K562 (cell line): Measurements from ENCODE around the gene MPDZ. TPM values are rescaled to one million over a fixed set of nuclear protein-coding genes. Genes with fewer than 3 reads are reported as not detected.

Source experiments
- ATAC-seq: fragments of 200-7000 bp; cut with Tn5 transposase; 3 replicates; pipeline ENCODE4 v1.9.1; 2020; ENCODE audit warnings: moderate library complexity
- BruUV-seq: library from RNA; stranded (reverse); fragments of 400-500 nt; replicated peaks from 2 replicates; lab custom pipeline; 2021; lab: Mats Ljungman, UMichigan
- CTCF ChIA-PET: fragments of 300-600 bp; formaldehyde crosslinking; extraction: SDS; loops from one replicate; lab custom pipeline; 2021; ENCODE audit warnings: low intra/inter-chr PET ratio; lab: Yijun Ruan, JAX
- POLR2A ChIA-PET: fragments of 300-600, 350-650 bp; sonication (Branson Sonifier 250); formaldehyde crosslinking; extraction: SDS; loops from one replicate; lab custom pipeline; 2021; ENCODE audit warnings: antibody characterized with exemption, inconsistent platforms; lab: Yijun Ruan, JAX
- DNase-seq, 4 experiments: peaks; one replicate each; pipeline versions ENCODE4 v3.0.0 to v3.0.0-alpha.2; 2011 to 2018; ENCODE audit warnings: low spot score in 3 of 4, mixed read lengths in 3 of 4; ENCODE audit errors: extremely low read depth in 1 of 4
- FAIRE-seq: peaks from 2 replicates; lab custom pipeline; 2011; peaks lifted over from hg19 to GRCh38; lab: Jason Lieb, UNC
- H2AFZ ChIP-seq: 2 replicates; pipeline ENCODE4 v1.6.0; 2011; ENCODE audit warnings: low read depth, low read length, control low read depth, inconsistent platforms
- H3K27ac ChIP-seq: fragments of 200-600 bp; 3 replicates; pipeline ENCODE4 v1.8.0; 2011; ENCODE audit warnings: low read depth, mild to moderate bottlenecking, control low read depth, inconsistent platforms, low read length, moderate library complexity, mixed read lengths; ENCODE audit errors: extremely low read depth
- H3K27me3 ChIP-seq, 2 experiments: fragments of 300-600 bp in 1 of 2; 2 replicates in 1 of 2; 3 replicates in 1 of 2; pipeline versions ENCODE4 v1.6.0 to v1.8.0; 2011; ENCODE audit warnings: inconsistent platforms in 2 of 2, low read length in 2 of 2, mild to moderate bottlenecking in 1 of 2, mixed read lengths in 1 of 2, moderate library complexity in 1 of 2; ENCODE audit not compliant: control insufficient read depth in 2 of 2, insufficient read depth in 2 of 2
- H3K36me3 ChIP-seq: fragments of 300-600 bp; 3 replicates; pipeline ENCODE4 v1.8.0; 2011; ENCODE audit warnings: mild to moderate bottlenecking, low read length, inconsistent platforms; ENCODE audit not compliant: control insufficient read depth, insufficient read depth
- H3K4me1 ChIP-seq, 2 experiments: fragments of 200-600 bp in 1 of 2; replicated peaks in 1 of 2; 2 replicates in 1 of 2; 3 replicates in 1 of 2; pipeline versions ENCODE4 v1.5.1 to v1.8.0; 2011; ENCODE audit warnings: inconsistent platforms in 2 of 2, low read length in 2 of 2, mild to moderate bottlenecking in 1 of 2, mixed read lengths in 1 of 2, moderate library complexity in 1 of 2; ENCODE audit not compliant: control insufficient read depth in 2 of 2, insufficient read depth in 2 of 2
- H3K4me2 ChIP-seq: 2 replicates; pipeline ENCODE4 v1.6.1; 2011; ENCODE audit warnings: low read length, control low read depth, inconsistent platforms, mixed read lengths; ENCODE audit not compliant: insufficient read depth
- H3K4me3 ChIP-seq: fragments of 200-600 bp; sonication (generic), shearing (Covaris generic); 2 replicates; pipeline ENCODE4 v1.5.1; 2016; ENCODE audit warnings: control low read depth, inconsistent platforms
- H3K79me2 ChIP-seq: fragments of 200-600 bp; 3 replicates; pipeline ENCODE4 v1.8.0; 2011; ENCODE audit warnings: low read length, inconsistent platforms; ENCODE audit not compliant: control insufficient read depth, insufficient read depth
- H3K9ac ChIP-seq, 2 experiments: 2 replicates each; pipeline versions ENCODE4 v1.6.0 to v1.6.1; 2011; ENCODE audit warnings: low read depth in 2 of 2, low read length in 2 of 2, control low read depth in 1 of 2, inconsistent platforms in 1 of 2, mild to moderate bottlenecking in 1 of 2, mixed read lengths in 1 of 2; ENCODE audit not compliant: insufficient read depth in 1 of 2
- H3K9me1 ChIP-seq: one replicate; pipeline ENCODE4 v1.6.0; 2011; ENCODE audit warnings: inconsistent platforms, mild to moderate bottlenecking, low read length, moderate library complexity; ENCODE audit not compliant: control insufficient read depth, insufficient read depth
- H3K9me3 ChIP-seq: replicated peaks from 2 replicates; pipeline ENCODE4 v1.5.1; 2011; ENCODE audit warnings: low read depth, low read length, inconsistent platforms; ENCODE audit not compliant: control insufficient read depth, insufficient read depth
- H4K20me1 ChIP-seq: replicated peaks from 2 replicates; pipeline ENCODE4 v1.6.1; 2011; ENCODE audit warnings: low read length, inconsistent platforms, mixed read lengths; ENCODE audit not compliant: control insufficient read depth, insufficient read depth
- ADNP ChIP-seq: fragments of 200-800 bp; sonication (Bioruptor generic); IDR thresholded peaks from 2 replicates; pipeline ENCODE4 v1.6.1; 2016; ENCODE audit warnings: missing genetic modification characterization, missing compliant biosample characterization
- COPS2 ChIP-seq: fragments of 450-650 bp; conservative IDR thresholded peaks from 2 replicates; pipeline ENCODE4 v1.6.1; 2016; ENCODE audit warnings: mild to moderate bottlenecking, moderate library complexity
- ERF ChIP-seq: fragments of 450-650 bp; formaldehyde crosslinking; IDR thresholded peaks from 2 replicates; pipeline ENCODE4 v1.4.0; 2020; ENCODE audit warnings: mild to moderate bottlenecking, mixed read lengths
- GTF2B ChIP-seq: IDR thresholded peaks from 2 replicates; pipeline ENCODE4 v1.6.1; 2011; ENCODE audit not compliant: insufficient read length; ENCODE audit errors: extremely low read depth
- HDAC3 ChIP-seq: fragments of 450-650 bp; IDR thresholded peaks from 2 replicates; pipeline ENCODE4 v1.6.1; 2018; ENCODE audit warnings: borderline replicate concordance, mild to moderate bottlenecking, moderate library complexity; ENCODE audit not compliant: partially characterized antibody
- HIVEP1 ChIP-seq: fragments of 250-450 bp; sonication (Bioruptor Pico); IDR thresholded peaks from 2 replicates; pipeline ENCODE4 v1.4.0; 2020; ENCODE audit warnings: mild to moderate bottlenecking
- MECOM ChIP-seq: fragments of 250-450 bp; sonication (Bioruptor Pico); IDR thresholded peaks from 2 replicates; pipeline ENCODE4 v1.8.0; 2022; ENCODE audit warnings: inconsistent platforms
- SLC30A9 ChIP-seq: fragments of 250-450 bp; sonication (Bioruptor Pico); IDR thresholded peaks from 2 replicates; pipeline ENCODE4 v1.8.0; 2022; ENCODE audit warnings: mild to moderate bottlenecking, moderate library complexity
- USF1 ChIP-seq: sonication (generic); formaldehyde crosslinking; IDR thresholded peaks from 2 replicates; pipeline ENCODE4 v1.9.0; 2022; ENCODE audit warnings: mild to moderate bottlenecking, missing genetic modification reagents
- ZC3H4 ChIP-seq: sonication (generic); formaldehyde crosslinking; IDR thresholded peaks from 2 replicates; pipeline ENCODE4 v1.9.0; 2021; ENCODE audit warnings: missing genetic modification reagents, borderline replicate concordance
- ZNF561 ChIP-seq: fragments of 450-650 bp; formaldehyde crosslinking; conservative IDR thresholded peaks from 2 replicates; pipeline ENCODE4 v1.4.0; 2020; ENCODE audit warnings: mild to moderate bottlenecking, moderate library complexity
- WGBS: fragments of 100-300 bp; shearing (Covaris generic); methylation state at CpG from one replicate; pipeline ENCODE4 v1.1.6; 2016; ENCODE audit warnings: low coverage, mixed read lengths; ENCODE audit not compliant: insufficient coverage; ENCODE audit errors: missing lambda C conversion rate; 5-methylcytosine and 5-hydroxymethylcytosine counted together
- in situ Hi-C: fragments of 300-500 bp; cut with MboI; formaldehyde crosslinking; loops from 4 replicates; pipeline ENCODE4 v1.15.0; 2018; ENCODE audit warnings: inconsistent platforms, mixed read lengths
- intact Hi-C: fragments of 100-400 bp; cut with micrococcal nuclease; formaldehyde crosslinking; loops from 2 replicates; pipeline ENCODE4 v1.14.2; 2022
- polyA plus RNA-seq, 8 experiments: library from polyadenylated mRNA; depleted of rRNA in 4 of 8; stranded (reverse) in 5 of 8; unstranded in 3 of 8; fragments of >200 nt; fragmentation: Nextera tagmentation in 2 of 8; fragmentation: Illumina TruSeq in 1 of 8; extraction: Ambion mirVana in 2 of 8; extraction: Trizol in 1 of 8; gene quantifications; 2 replicates each; pipeline versions ENCODE4 v1.2.1 to v1.2.3, GENCODE V29; 2011 to 2014; ENCODE audit warnings: inconsistent platforms in 1 of 8, missing spikeins in 1 of 8
- total RNA-seq, 7 experiments: library from RNA; depleted of rRNA in 6 of 7; stranded (reverse); fragments of >200 nt in 6 of 7; fragmentation: Illumina TruSeq in 2 of 7; extraction: Trizol in 2 of 7; gene quantifications; 2 replicates each; pipeline versions ENCODE4 v1.2.1 to v1.2.3, GENCODE V29; 2011 to 2021; ENCODE audit warnings: low replicate concordance in 1 of 7
- TF ChIP-seq, protein P1 (sequence below): fragments of 450-650 bp; IDR thresholded peaks from one replicate; pipeline ENCODE4 v1.6.1; 2018; ENCODE audit warnings: mild to moderate bottlenecking, moderate library complexity; ENCODE audit not compliant: partially characterized antibody

MPDZ gene
- total and polyA plus RNA-seq, 9 of the 15 experiments (the other 6 are each of a cell fraction or from before 2014, with no cell fraction given): 3.9 to 13.2 (median 5.7) TPM

DNA sequence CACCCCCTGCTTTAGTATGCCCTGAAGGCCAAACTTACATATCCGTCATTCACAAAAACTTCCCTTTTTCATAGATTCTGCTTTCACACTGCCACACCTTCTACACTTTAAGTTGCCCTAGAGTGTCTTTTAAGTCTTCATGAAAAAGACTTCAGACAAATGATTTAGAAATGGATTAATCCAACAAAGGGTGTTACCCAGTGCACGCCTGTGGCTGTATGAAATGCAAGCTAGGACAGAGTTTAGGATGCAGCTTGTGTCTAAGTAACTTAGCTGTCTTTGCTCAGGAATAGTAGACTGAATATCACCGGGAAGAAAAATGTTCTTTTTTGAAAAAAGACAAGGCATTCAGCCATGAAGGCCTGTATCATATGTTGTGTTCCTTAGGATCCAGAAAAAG, 210.0 kb downstream of the MPDZ start:
- CTCF ChIA-PET: no interaction called here
- Histone ChIP-seq H3K9ac (no peak overlapping the region), H3K4me3 (no peak overlapping the region), H3K9me1 (no peaks in the 10 kb centered on the region), H3K9me3 (no peaks in the 10 kb centered on the region), H3K4me2 (no peak overlapping the region), H3K36me3 (no peaks in the 10 kb centered on the region), H3K27me3 (no peaks in the 10 kb centered on the region), H3K4me1 (no peaks in the 10 kb centered on the region), H4K20me1 (no peaks in the 10 kb centered on the region), H2AFZ (no peak overlapping the region), H3K27ac (no peak overlapping the region), H3K79me2 (no peaks in the 10 kb centered on the region)
- BruUV-seq: no TSS peak
- POLR2A ChIA-PET: no interaction called here
- WGBS: 22% methylated on average over 3 of the region's 3 CpGs
- TF ChIP-seq USF1 (no peak), HDAC3 (no peak), HIVEP1 (CRISPR knock-in tag) (no peak)
- ATAC-seq: no peak
- intact Hi-C loops (no loop called here), in situ Hi-C loops (no loop called here)
- no peak for FAIRE-seq
- DNase-seq: no peak

DNA sequence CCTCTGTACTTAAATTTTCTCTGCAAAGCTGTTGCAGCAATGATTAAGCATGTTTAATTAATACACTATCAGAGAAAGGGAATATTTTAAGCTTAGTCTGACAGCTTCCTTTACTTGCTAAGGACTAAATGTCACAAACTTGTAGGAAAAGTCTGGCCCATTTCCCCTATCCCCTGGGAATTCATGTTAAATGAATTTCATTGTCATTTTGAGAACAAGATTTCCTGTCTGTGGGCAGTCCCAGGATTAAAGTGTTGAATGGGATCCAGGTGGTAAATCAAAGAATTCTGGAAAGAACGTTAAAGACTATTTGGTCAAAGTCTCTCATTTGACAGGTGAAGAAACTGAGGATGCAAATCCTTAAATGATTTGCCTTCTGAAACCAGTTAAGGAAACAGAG, 214.8 kb downstream of the MPDZ start:
- Histone ChIP-seq H3K4me1 (no peaks in the 10 kb centered on the region), H3K27ac (no peak overlapping the region), H3K9ac (no peak overlapping the region), H3K9me1 (no peaks in the 10 kb centered on the region), H3K79me2 (no peaks in the 10 kb centered on the region), H3K4me3 (no peak overlapping the region), H3K4me2 (no peak overlapping the region), H4K20me1 (no peaks in the 10 kb centered on the region), H2AFZ (no peak overlapping the region), H3K27me3 (no peaks in the 10 kb centered on the region), H3K9me3 (no peaks in the 10 kb centered on the region), H3K36me3 (no peaks in the 10 kb centered on the region)
- in situ Hi-C loops (no loop called here), intact Hi-C loops (no loop called here)
- no peak for FAIRE-seq
- POLR2A ChIA-PET: no interaction called here
- 0% methylated on average over 1 of the region's 1 CpG for WGBS
- CTCF ChIA-PET: no interaction called here
- ATAC-seq: no peak
- BruUV-seq: no TSS peak
- no peak for DNase-seq
- TF ChIP-seq GTF2B (no peak), COPS2 (no peak), ADNP (tag) (no peak), ZC3H4 (no peak), ZNF561 (CRISPR knock-in tag) (no peak), SLC30A9 (CRISPR knock-in tag) (no peak), ERF (CRISPR knock-in tag) (no peak), MECOM (CRISPR knock-in tag) (no peak)
- TF ChIP-seq, protein P1, sequence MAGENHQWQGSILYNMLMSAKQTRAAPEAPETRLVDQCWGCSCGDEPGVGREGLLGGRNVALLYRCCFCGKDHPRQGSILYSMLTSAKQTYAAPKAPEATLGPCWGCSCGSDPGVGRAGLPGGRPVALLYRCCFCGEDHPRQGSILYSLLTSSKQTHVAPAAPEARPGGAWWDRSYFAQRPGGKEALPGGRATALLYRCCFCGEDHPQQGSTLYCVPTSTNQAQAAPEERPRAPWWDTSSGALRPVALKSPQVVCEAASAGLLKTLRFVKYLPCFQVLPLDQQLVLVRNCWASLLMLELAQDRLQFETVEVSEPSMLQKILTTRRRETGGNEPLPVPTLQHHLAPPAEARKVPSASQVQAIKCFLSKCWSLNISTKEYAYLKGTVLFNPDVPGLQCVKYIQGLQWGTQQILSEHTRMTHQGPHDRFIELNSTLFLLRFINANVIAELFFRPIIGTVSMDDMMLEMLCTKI: no peak
